Prostate gland (tissue), 2 donors: Measurements from ENCODE around the gene ZHX3. TPM values are rescaled to one million over a fixed set of nuclear protein-coding genes. Genes with fewer than 3 reads are reported as not detected.

Source experiments
- DNase-seq: peaks from one replicate; pipeline ENCODE4 v3.0.0-alpha.2; 2019; ENCODE audit warnings: low spot score
- H3K27ac ChIP-seq, 2 donors: fragments of 200-600 bp; sonication (generic); 2 replicates each; pipeline ENCODE4 v1.5.1; 2017 to 2019
- H3K27me3 ChIP-seq: fragments of 200-600 bp; sonication (generic); replicated peaks from 2 replicates; pipeline ENCODE4 v1.5.1; 2019; ENCODE audit not compliant: insufficient read depth
- H3K36me3 ChIP-seq, 2 donors: fragments of 200-600 bp; sonication (generic); 1 replicate in 1 of 2; 2 replicates in 1 of 2; pipeline versions ENCODE4 v1.5.1 to v1.8.1; 2017 to 2019
- H3K4me1 ChIP-seq: fragments of 200-600 bp; sonication (generic); replicated peaks from 2 replicates; pipeline ENCODE4 v1.5.1; 2019
- H3K4me3 ChIP-seq, 2 donors: fragments of 200-600 bp; sonication (generic); 2 replicates each; pipeline ENCODE4 v1.5.1; 2017 to 2019
- H3K9me3 ChIP-seq: fragments of 200-600 bp; sonication (generic); 2 replicates; pipeline ENCODE4 v1.5.1; 2017
- CTCF ChIP-seq, 4 experiments: fragments of 200-600 bp in 2 of 4; fragments of 450-650 bp in 2 of 4; sonication (generic) in 2 of 4; IDR thresholded peaks; 1 replicate in 3 of 4; 2 replicates in 1 of 4; pipeline ENCODE4 v1.5.1; 2016 to 2019; ENCODE audit warnings: antibody characterized with exemption in 4 of 4, mild to moderate bottlenecking in 2 of 4, moderate library complexity in 2 of 4
- POLR2A ChIP-seq: fragments of 450-650 bp; IDR thresholded peaks from one replicate; pipeline ENCODE4 v1.6.1; 2016; ENCODE audit warnings: antibody characterized with exemption, mild to moderate bottlenecking
- POLR2AphosphoS5 ChIP-seq: sonication (generic); formaldehyde crosslinking; IDR thresholded peaks from one replicate; pipeline ENCODE4 v1.6.1; 2017; ENCODE audit warnings: antibody characterized with exemption
- WGBS: methylation state at CpG from one replicate; pipeline ENCODE4 v1.1.5; 2018; 5-methylcytosine and 5-hydroxymethylcytosine counted together
- intact Hi-C: fragments of 100-400 bp; cut with DNase I; formaldehyde crosslinking; loops from one replicate; pipeline ENCODE4 v1.14.2; 2022
- total RNA-seq, 2 donors: library from RNA; depleted of rRNA; stranded (reverse); fragments of >200 nt; gene quantifications; one replicate each; pipeline ENCODE4 v1.1.0, GENCODE V29; 2016

ZHX3 gene
- total RNA-seq, 2 donors from 2014 or later = 24.9 to 42.6 TPM

- H3K36me3 ChIP-seq = no peaks in the 10 kb centered on the region
- H3K4me3 ChIP-seq = no peak overlapping the region
- 90% methylated on average over 3 of the region's 3 CpGs for WGBS
- TF ChIP-seq POLR2A (no peak), POLR2AphosphoS5 (no peak), CTCF (IDR thresholded peaks at IDR 0.05) (no peak)
- no peaks in the 10 kb centered on the region for H3K27me3 ChIP-seq
- no peak for DNase-seq
- H3K27ac ChIP-seq = no peak overlapping the region
- no peaks in the 10 kb centered on the region for H3K4me1 ChIP-seq
- intact Hi-C loops = no loop called here
- H3K9me3 ChIP-seq = no peaks in the 10 kb centered on the region
These were observed 136.0 kb downstream of the ZHX3 start for GRCh38 chr20:41181567-41181966.

- Histone ChIP-seq H3K9me3 (no peaks in the 10 kb centered on the region), H3K36me3 (no peaks in the 10 kb centered on the region), H3K27me3 (no peaks in the 10 kb centered on the region), H3K4me1 (no peaks in the 10 kb centered on the region), H3K27ac (no peak overlapping the region), H3K4me3 (no peak overlapping the region)
- DNase-seq = no peak
- 94% methylated on average over 6 of the region's 6 CpGs for WGBS
- intact Hi-C loops = no loop called here
- TF ChIP-seq POLR2AphosphoS5 = no peak
- no peak for TF ChIP-seq POLR2A
- TF ChIP-seq CTCF (IDR thresholded peaks at IDR 0.05) = no peak
These were observed 136.8 kb downstream of the ZHX3 start for GRCh38 chr20:41180599-41181333.

- no peak for DNase-seq
- Histone ChIP-seq H3K36me3 (peaks cover 0 to 6% of the 10 kb centered on the region in 2 donors), H3K27ac (no peak overlapping the region), H3K4me3 (no peak overlapping the region), H3K27me3 (no peaks in the 10 kb centered on the region), H3K9me3 (no peaks in the 10 kb centered on the region), H3K4me1 (no peaks in the 10 kb centered on the region)
- 91% methylated on average over 8 of the region's 8 CpGs for WGBS
- intact Hi-C loops = loop anchor here (5.0 to 10.0 kb wide), 2 partner anchors 67 to 235 kb away; no protein-coding TSS in a partner anchor
- TF ChIP-seq CTCF (IDR thresholded peaks at IDR 0.05) (no peak), POLR2A (no peak), POLR2AphosphoS5 (no peak)
These were observed 137.6 kb downstream of the ZHX3 start for GRCh38 chr20:41179961-41180360.

GRCh38 chr20:41178904-41179432 lies 138.6 kb downstream of the ZHX3 start:
- DNase-seq = no peak
- H3K4me1 ChIP-seq = no peaks in the 10 kb centered on the region
- 40% methylated on average over 8 of the region's 8 CpGs for WGBS
- no peaks in the 10 kb centered on the region for H3K9me3 ChIP-seq
- H3K36me3 ChIP-seq = peaks cover 4 to 7% of the 10 kb centered on the region in 2 donors
- TF ChIP-seq CTCF (IDR thresholded peaks at IDR 0.05) (no peak), POLR2A (no peak), POLR2AphosphoS5 (no peak)
- H3K27me3 ChIP-seq = no peaks in the 10 kb centered on the region
- intact Hi-C loops = loop anchor here (5.0 to 10.0 kb wide), 2 partner anchors 68 to 236 kb away; no protein-coding TSS in a partner anchor
- no peak overlapping the region for H3K27ac ChIP-seq
- H3K4me3 ChIP-seq = no peak overlapping the region

GRCh38 chr20:41178495-41178894 lies 139.0 kb downstream of the ZHX3 start:
- no peak for DNase-seq
- intact Hi-C loops = loop anchor here (5.0 to 10.0 kb wide), 2 partner anchors 69 to 236 kb away; no protein-coding TSS in a partner anchor

More at GRCh38 chr20:41178495-41178894, 139.0 kb downstream of the ZHX3 start:
- Histone ChIP-seq H3K36me3 (peaks cover 7 to 8% of the 10 kb centered on the region in 2 donors), H3K27me3 (no peaks in the 10 kb centered on the region), H3K27ac (no peak overlapping the region), H3K9me3 (no peaks in the 10 kb centered on the region), H3K4me3 (no peak overlapping the region), H3K4me1 (no peaks in the 10 kb centered on the region)
- TF ChIP-seq CTCF (IDR thresholded peaks at IDR 0.05) (no peak), POLR2AphosphoS5 (no peak), POLR2A (no peak)
- WGBS = 62% methylated on average over 6 of the region's 6 CpGs
